CD4-positive, CD25-positive, alpha-beta regulatory T cell (primary cell): Measurements from ENCODE around the gene ZNF33A. TPM values are rescaled to one million over a fixed set of nuclear protein-coding genes. Genes with fewer than 3 reads are reported as not detected.

ENCODE experiments used
- ATAC-seq, 2 donors: fragments of 150-1000 bp; cut with Tn5 transposase; one replicate each; pipeline ENCODE4 v1.10.0; 2021; ENCODE audit warnings: low read depth in 2 of 2, moderate number of reproducible peaks in 2 of 2, moderate library complexity in 1 of 2
- DNase-seq, 3 donors: peaks; one replicate each; pipeline versions ENCODE4 v3.0.0 to v3.0.0-alpha.2; 2012 to 2022; ENCODE audit warnings: mixed read lengths in 1 of 3
- H3K27ac ChIP-seq: one replicate; pipeline ENCODE4 v1.7.0; 2013; ENCODE audit warnings: mild to moderate bottlenecking, low read length; ENCODE audit not compliant: insufficient read depth, poor library complexity, severe bottlenecking
- H3K27me3 ChIP-seq: one replicate; pipeline ENCODE4 v1.7.0; 2013; ENCODE audit warnings: low read length; ENCODE audit not compliant: control insufficient read depth, insufficient read depth
- H3K36me3 ChIP-seq: one replicate; pipeline ENCODE4 v1.7.0; 2013; ENCODE audit warnings: mild to moderate bottlenecking, low read length, moderate library complexity; ENCODE audit not compliant: control insufficient read depth, insufficient read depth
- H3K4me1 ChIP-seq: 2 replicates; pipeline ENCODE4 v1.7.0; 2013; ENCODE audit warnings: mild to moderate bottlenecking, low read length; ENCODE audit not compliant: insufficient read depth, control insufficient read depth, poor library complexity, severe bottlenecking
- H3K4me3 ChIP-seq: one replicate; pipeline ENCODE4 v1.7.0; 2013; ENCODE audit warnings: low read depth, mild to moderate bottlenecking, low read length, moderate library complexity
- H3K9me3 ChIP-seq, 2 experiments: 1 replicate in 1 of 2; 2 replicates in 1 of 2; pipeline ENCODE4 v1.7.0; 2013; ENCODE audit warnings: low read length in 2 of 2, mild to moderate bottlenecking in 1 of 2, moderate library complexity in 1 of 2; ENCODE audit not compliant: control insufficient read depth in 2 of 2
- H3K27ac Mint-ChIP-seq, 3 donors: one replicate each; pipeline ENCODE4 v1.8.0; 2020 to 2022; ENCODE audit warnings: mild to moderate bottlenecking in 3 of 3, mixed read lengths in 3 of 3, moderate library complexity in 2 of 3
- H3K27me3 Mint-ChIP-seq: one replicate; pipeline ENCODE4 v1.8.0; 2022; ENCODE audit warnings: mild to moderate bottlenecking, mixed read lengths
- H3K36me3 Mint-ChIP-seq: one replicate; pipeline ENCODE4 v1.8.0; 2020; ENCODE audit warnings: mixed read lengths
- H3K4me1 Mint-ChIP-seq, 4 donors: one replicate each; pipeline ENCODE4 v1.8.0; 2020 to 2022; ENCODE audit warnings: mixed read lengths in 4 of 4, mild to moderate bottlenecking in 1 of 4
- H3K4me3 Mint-ChIP-seq, 4 donors: one replicate each; pipeline ENCODE4 v1.8.0; 2020 to 2022; ENCODE audit warnings: mild to moderate bottlenecking in 4 of 4, mixed read lengths in 4 of 4, moderate library complexity in 3 of 4
- H3K9me3 Mint-ChIP-seq, 7 donors: one replicate each; pipeline ENCODE4 v1.8.0; 2020 to 2022; ENCODE audit warnings: mixed read lengths in 7 of 7, mild to moderate bottlenecking in 3 of 7, moderate library complexity in 2 of 7
- polyA plus RNA-seq, 4 donors: library from polyadenylated mRNA; unstranded; fragments of 300-500 nt; fragmentation: Illumina TruSeq; gene quantifications; one replicate each; pipeline ENCODE4 v1.2.3, GENCODE V29; 2021
- total RNA-seq: library from RNA; stranded (reverse); gene quantifications from one replicate; pipeline ENCODE4 v1.2.3, GENCODE V29; 2022

Gene ZNF33A
- total RNA-seq (46.0 TPM), polyA plus RNA-seq (10 to 100 TPM; 17.0 to 21.6 (median 19.3) TPM)

DNA sequence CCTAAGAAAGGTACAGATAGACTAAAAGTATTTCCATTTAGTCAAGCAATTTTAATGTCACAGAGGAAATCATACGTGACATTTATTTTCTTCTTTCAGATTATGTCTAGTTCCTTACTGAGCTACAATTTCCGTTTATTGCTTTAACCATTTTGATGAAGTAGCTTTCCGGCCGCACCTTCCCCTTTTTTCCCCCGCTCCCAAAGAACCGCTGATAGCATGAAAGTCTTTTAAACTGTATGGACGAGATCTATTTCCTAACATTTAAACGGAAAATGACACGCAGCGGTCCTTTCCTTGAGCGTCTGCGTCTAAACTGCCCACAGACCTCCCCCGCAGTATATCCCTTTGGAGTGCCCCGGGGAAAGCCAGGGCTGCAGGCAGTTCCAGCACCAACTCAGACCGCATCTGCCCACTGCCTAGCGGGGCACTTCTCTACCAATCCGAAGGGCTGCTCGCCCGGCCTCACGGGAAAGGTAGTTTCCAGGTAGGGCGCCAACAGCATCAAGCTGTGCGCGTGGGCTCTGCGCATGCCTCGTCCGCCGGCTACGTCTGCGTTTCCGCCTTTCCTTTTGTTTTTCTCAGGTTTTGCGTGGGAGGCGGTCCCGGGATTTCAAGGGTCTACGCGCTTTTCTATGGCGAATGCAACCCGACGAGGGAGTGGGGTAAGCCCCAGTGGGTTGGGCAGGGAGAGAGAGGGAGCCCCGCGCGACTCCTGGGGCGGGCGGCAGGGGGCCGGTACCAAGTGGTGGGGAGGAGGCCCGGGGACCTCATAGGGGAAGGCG lies at the start of gene ZNF33A:
Gene ZNF33A, plus strand, starts transcription at position 557 of the 785 bp plus-strand sequence. CDS start 1,667 bp downstream, outside the sequence.
- Mint-ChIP-seq H3K4me3 (peak within 1 kb of the TSS; percentile 93 to 99 (median 97)), H3K27me3 (no peaks in the 10 kb centered on the region), H3K27ac (peak within 1 kb of the TSS; percentile 98 to 100 (median 100)), H3K9me3 (no peaks in the 10 kb centered on the region), H3K36me3 (peaks cover 16% of the 10 kb centered on the region), H3K4me1 (peaks cover 6 to 53% (median 34%) of the 10 kb centered on the region in 4 donors)
- peaks cover 25% of the 10 kb centered on the region for H3K36me3 ChIP-seq
- H3K4me3 ChIP-seq: peak within 1 kb of the TSS; percentile 86
- ATAC-seq: peak; percentile 83
- peaks cover 24% of the 10 kb centered on the region for H3K4me1 ChIP-seq
- peak; percentile 89 to 96 (median 93) for DNase-seq
- H3K27ac ChIP-seq: peak within 1 kb of the TSS; percentile 100
- H3K9me3 ChIP-seq: no peaks in the 10 kb centered on the region
- no peaks in the 10 kb centered on the region for H3K27me3 ChIP-seq

DNA sequence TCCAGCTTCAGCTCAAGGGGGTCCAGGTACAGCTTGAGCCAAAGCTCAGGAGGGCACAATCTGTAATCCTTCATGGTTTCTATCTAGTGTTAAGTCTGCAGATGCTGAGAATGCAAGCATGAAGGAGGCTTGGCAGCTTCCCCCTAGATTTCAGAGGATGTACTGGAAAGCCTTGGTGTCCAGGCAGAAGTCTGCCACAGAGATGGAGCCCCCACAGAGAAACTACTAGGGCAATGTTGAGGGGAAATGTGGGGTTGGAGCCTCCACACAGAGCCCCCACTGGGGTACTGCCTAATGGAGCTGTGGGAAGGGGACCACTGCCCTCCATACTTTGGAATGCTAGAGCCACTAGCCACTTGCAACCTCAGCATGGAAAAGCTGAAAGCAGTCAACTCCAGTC lies 45.5 kb upstream of the ZNF33A start:
- Histone ChIP-seq H3K27me3 (no peaks in the 10 kb centered on the region), H3K4me1 (no peaks in the 10 kb centered on the region), H3K4me3 (no peak overlapping the region), H3K36me3 (peaks cover 29% of the 10 kb centered on the region), H3K9me3 (peaks cover 16 to 37% of the 10 kb centered on the region in 2 experiments), H3K27ac (no peak overlapping the region)
- ATAC-seq: no peak
- no peak overlapping the region for H3K4me3 Mint-ChIP-seq
- no peaks in the 10 kb centered on the region for H3K27me3 Mint-ChIP-seq
- peaks cover 57% of the 10 kb centered on the region for H3K36me3 Mint-ChIP-seq
- peaks cover 0 to 4% (median 1%) of the 10 kb centered on the region in 4 donors for H3K4me1 Mint-ChIP-seq
- H3K9me3 Mint-ChIP-seq: peaks cover 0 to 21% (median 7%) of the 10 kb centered on the region in 7 donors
- no peak for DNase-seq
- no peak overlapping the region for H3K27ac Mint-ChIP-seq

DNA sequence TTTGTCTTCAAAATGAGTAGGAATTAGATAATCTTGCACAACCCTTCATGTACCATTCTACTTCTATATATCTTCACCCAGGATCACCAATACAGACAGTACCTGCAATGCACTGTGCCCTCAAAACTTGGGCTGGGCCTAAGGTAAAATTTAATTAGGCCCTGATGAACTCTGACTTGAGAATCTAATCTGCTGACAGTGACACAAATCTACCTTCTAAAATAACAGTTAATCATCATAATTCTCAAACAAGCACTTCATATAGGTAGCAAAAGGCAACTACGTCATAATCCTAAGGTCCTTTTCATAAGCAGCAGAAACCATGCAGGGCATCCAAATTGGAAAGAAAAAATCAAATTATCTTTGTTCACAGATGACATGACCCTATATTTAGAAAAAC lies 38.1 kb upstream of the ZNF33A start:
- Mint-ChIP-seq H3K27me3 (peaks cover 4% of the 10 kb centered on the region), H3K9me3 (peaks cover 0 to 4% (median 0%) of the 10 kb centered on the region in 7 donors), H3K36me3 (peaks cover 27% of the 10 kb centered on the region), H3K4me1 (peaks cover 10 to 38% (median 27%) of the 10 kb centered on the region in 4 donors), H3K27ac (peak overlapping the region in 2 of 3 donors; percentile 6 to 16), H3K4me3 (peak overlapping the region in 1 of 4 donors; percentile 22)
- Histone ChIP-seq H3K4me1 (peaks cover 13% of the 10 kb centered on the region), H3K27me3 (no peaks in the 10 kb centered on the region), H3K36me3 (peaks cover 23% of the 10 kb centered on the region), H3K4me3 (no peak overlapping the region), H3K9me3 (peaks cover 0 to 2% of the 10 kb centered on the region in 2 experiments), H3K27ac (no peak overlapping the region)
- no peak for ATAC-seq
- DNase-seq: no peak

DNA sequence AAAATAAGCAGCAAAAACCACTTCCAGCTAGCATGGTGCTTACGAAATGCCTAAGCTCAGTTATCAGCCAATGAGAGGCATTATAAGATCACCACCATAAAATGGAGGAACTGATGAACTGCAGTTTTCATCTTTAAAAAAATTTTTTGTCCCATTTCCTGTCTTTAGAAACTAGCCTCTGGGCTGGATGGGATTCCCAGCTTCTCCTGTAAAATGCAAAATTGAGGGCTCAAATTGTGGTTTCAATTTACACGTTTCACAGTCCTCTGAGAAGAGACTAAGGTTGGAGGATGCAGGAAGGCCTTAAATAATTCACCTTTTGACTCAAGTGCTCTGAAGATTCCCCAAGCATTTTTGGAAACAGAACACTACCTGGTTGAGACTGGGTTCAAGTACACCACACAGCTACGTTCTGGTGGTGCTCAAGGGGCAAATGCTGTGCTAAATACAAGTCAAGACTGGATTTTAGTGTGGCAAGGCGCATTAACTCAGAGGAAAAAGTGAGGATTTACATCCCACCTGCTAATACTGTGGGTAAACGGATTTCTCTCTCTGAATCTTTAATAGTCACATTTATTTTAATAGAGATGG lies 35.0 kb upstream of the ZNF33A start:
- no peaks in the 10 kb centered on the region for H3K27me3 ChIP-seq
- H3K9me3 ChIP-seq: no peaks in the 10 kb centered on the region
- peak overlapping the region; percentile 93 for H3K4me3 ChIP-seq
- H3K27ac Mint-ChIP-seq: peak overlapping the region; percentile 91 to 98 (median 97)
- H3K27me3 Mint-ChIP-seq: peaks cover 14% of the 10 kb centered on the region
- peak overlapping the region; percentile 95 for H3K27ac ChIP-seq
- ATAC-seq (no peak), DNase-seq (peak in 2 of 3 donors; percentile 17 to 54)
- peaks cover 13% of the 10 kb centered on the region for H3K4me1 ChIP-seq
- H3K4me1 Mint-ChIP-seq: peaks cover 10 to 38% (median 29%) of the 10 kb centered on the region in 4 donors
- peaks cover 9% of the 10 kb centered on the region for H3K36me3 Mint-ChIP-seq
- H3K9me3 Mint-ChIP-seq: no peaks in the 10 kb centered on the region
- peaks cover 7% of the 10 kb centered on the region for H3K36me3 ChIP-seq
- H3K4me3 Mint-ChIP-seq: peak overlapping the region; percentile 91 to 97 (median 92)

DNA sequence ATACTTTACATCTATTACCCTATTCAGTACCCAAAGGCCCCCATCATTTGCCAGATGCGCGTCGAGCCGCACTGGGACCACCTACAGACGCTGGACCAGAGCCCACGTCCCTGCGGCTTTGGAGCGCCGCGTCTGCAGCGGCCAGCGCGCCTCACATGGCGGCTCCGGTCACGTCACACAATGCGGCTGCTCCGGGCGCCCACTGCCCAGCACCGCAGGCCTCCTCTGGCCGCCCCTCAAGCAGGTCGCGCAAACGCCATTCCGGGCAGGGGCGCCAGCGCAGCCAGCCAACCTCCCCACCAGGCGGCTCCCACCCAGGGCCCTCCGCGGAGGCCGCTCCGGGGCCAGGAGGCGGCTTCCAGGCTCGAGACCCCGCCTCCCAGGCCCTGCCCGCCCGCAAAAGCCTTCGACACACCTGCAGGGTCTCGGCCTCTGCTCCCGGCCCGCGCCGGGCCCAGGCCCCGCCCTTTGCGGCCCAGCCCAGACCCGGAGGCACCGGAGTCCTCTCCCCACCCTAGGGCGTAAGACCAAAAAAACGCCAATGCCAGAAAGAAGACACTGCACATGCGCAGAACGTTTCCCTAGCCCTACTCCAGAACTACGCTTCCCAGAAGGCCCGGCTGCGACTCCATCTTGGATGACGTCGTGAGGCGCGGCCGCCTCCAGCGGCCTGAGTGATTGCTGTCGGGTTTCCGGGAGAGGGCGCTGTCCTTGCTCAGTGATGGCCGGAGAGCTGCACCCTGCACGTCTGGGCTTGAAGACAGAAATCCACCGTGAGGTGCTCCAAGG lies 34.2 kb upstream of the ZNF33A start, which contains the start of gene ZNF25:
Gene ZNF25, minus strand, starts transcription at position 557 of the 789 bp plus-strand sequence. CDS start 4,925 bp downstream, outside the sequence.
- H3K27ac Mint-ChIP-seq: peak within 1 kb of the TSS; percentile 91 to 98 (median 97)
- peaks cover 13% of the 10 kb centered on the region for H3K4me1 ChIP-seq
- H3K36me3 Mint-ChIP-seq: peaks cover 6% of the 10 kb centered on the region
- H3K9me3 Mint-ChIP-seq: no peaks in the 10 kb centered on the region
- peaks cover 14% of the 10 kb centered on the region for H3K27me3 Mint-ChIP-seq
- ATAC-seq (peak; percentile 90 to 91), DNase-seq (peak; percentile 97 to 100 (median 97))
- peak within 1 kb of the TSS; percentile 91 to 97 (median 92) for H3K4me3 Mint-ChIP-seq
- peak within 1 kb of the TSS; percentile 95 for H3K27ac ChIP-seq
- peaks cover 10 to 38% (median 28%) of the 10 kb centered on the region in 4 donors for H3K4me1 Mint-ChIP-seq
- H3K4me3 ChIP-seq: peak within 1 kb of the TSS; percentile 97
- no peaks in the 10 kb centered on the region for H3K27me3 ChIP-seq
- peaks cover under 1% of the 10 kb centered on the region for H3K36me3 ChIP-seq
- H3K9me3 ChIP-seq: no peaks in the 10 kb centered on the region

DNA sequence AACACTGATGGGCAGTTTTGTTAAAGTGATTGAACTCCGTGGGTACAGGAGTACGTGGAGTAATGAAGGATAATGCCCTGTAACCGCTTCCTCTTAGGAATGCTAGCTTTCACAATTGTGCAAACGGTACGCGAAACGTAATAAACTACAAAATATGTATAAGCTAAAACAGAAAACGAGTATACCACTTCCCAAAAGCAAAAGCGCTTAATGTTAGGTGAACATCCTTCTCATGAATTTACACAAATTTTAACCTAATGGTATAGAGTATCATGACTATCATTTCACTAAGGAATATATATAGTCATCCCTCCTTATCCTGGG lies 33.6 kb upstream of the ZNF33A start:
- Mint-ChIP-seq H3K36me3 (peaks cover 6% of the 10 kb centered on the region), H3K27ac (peak overlapping the region; percentile 54 to 98 (median 97))
- peaks cover 13% of the 10 kb centered on the region for H3K4me1 ChIP-seq

DNA sequence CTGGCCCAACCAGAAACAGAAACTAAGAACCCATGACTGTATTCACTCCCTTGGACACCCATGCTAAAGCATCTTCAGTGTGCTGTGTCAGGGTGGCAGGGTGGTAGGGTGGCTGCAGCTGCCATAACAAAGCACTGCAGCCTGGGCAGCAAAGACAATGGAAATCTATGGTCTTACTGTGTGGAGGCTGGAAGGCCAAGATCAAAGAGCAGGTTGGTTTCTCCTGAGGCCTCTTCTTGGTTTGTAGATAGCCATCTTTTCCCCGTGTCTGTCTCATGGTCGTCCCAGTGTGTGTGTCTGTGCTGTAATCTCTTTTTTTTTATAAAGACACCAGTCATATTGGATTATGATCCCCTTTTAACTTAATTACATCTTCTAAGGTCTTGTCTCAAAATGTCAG lies 18.8 kb upstream of the ZNF33A start:
- no peak for DNase-seq
- Mint-ChIP-seq H3K4me1 (no peaks in the 10 kb centered on the region), H3K36me3 (no peaks in the 10 kb centered on the region), H3K27ac (no peak overlapping the region), H3K9me3 (no peaks in the 10 kb centered on the region), H3K27me3 (peaks cover 4% of the 10 kb centered on the region), H3K4me3 (no peak overlapping the region)
- no peak for ATAC-seq
- H3K36me3 ChIP-seq: no peaks in the 10 kb centered on the region
- H3K4me1 ChIP-seq: no peaks in the 10 kb centered on the region
- no peak overlapping the region for H3K4me3 ChIP-seq
- no peak overlapping the region for H3K27ac ChIP-seq
- no peaks in the 10 kb centered on the region for H3K27me3 ChIP-seq
- no peaks in the 10 kb centered on the region for H3K9me3 ChIP-seq

More for the DNA sequence above, 33.6 kb upstream of the ZNF33A start:
- Histone ChIP-seq H3K4me3 (peak overlapping the region; percentile 97), H3K27me3 (no peaks in the 10 kb centered on the region), H3K9me3 (no peaks in the 10 kb centered on the region), H3K27ac (peak overlapping the region; percentile 95), H3K36me3 (no peaks in the 10 kb centered on the region)
- Mint-ChIP-seq H3K27me3 (peaks cover 14% of the 10 kb centered on the region), H3K9me3 (no peaks in the 10 kb centered on the region), H3K4me1 (peaks cover 10 to 38% (median 26%) of the 10 kb centered on the region in 4 donors), H3K4me3 (peak overlapping the region; percentile 91 to 97 (median 92))
- ATAC-seq (no peak), DNase-seq (no peak)
